Measurements from ENCODE around the gene AACS. TPM values are rescaled to one million over a fixed set of nuclear protein-coding genes. Genes with fewer than 3 reads are reported as not detected.
A peak's percentile ranks its signal among the peaks of the same experiment; 100 is the strongest.

Gene AACS
- total RNA-seq, 6 experiments from 2014 or later: 3.2 to 11.3 (median 4.8) TPM

GRCh38 chr12:125129591-125130255 lies 64.5 kb downstream of the AACS start:
- H3K27ac ChIP-seq: no peak overlapping the region
- intact Hi-C loops (cut with DNase I): no loop called here
- no peak for TF ChIP-seq POLR2A (IDR thresholded peaks at IDR 0.05)
- TF ChIP-seq, protein P1, sequence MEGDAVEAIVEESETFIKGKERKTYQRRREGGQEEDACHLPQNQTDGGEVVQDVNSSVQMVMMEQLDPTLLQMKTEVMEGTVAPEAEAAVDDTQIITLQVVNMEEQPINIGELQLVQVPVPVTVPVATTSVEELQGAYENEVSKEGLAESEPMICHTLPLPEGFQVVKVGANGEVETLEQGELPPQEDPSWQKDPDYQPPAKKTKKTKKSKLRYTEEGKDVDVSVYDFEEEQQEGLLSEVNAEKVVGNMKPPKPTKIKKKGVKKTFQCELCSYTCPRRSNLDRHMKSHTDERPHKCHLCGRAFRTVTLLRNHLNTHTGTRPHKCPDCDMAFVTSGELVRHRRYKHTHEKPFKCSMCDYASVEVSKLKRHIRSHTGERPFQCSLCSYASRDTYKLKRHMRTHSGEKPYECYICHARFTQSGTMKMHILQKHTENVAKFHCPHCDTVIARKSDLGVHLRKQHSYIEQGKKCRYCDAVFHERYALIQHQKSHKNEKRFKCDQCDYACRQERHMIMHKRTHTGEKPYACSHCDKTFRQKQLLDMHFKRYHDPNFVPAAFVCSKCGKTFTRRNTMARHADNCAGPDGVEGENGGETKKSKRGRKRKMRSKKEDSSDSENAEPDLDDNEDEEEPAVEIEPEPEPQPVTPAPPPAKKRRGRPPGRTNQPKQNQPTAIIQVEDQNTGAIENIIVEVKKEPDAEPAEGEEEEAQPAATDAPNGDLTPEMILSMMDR (IDR thresholded peaks at IDR 0.05): no peak
- ATAC-seq: no peak
- 92% methylated on average over 11 of the region's 18 CpGs for WGBS (ENCODE audit: insufficient coverage, low coverage, low lambda C conversion rate, missing lambda C conversion rate)
- no peaks in the 10 kb centered on the region for H3K9me3 ChIP-seq
- no peaks in the 10 kb centered on the region for H3K36me3 ChIP-seq
- no peaks in the 10 kb centered on the region for H3K27me3 ChIP-seq
- no peak overlapping the region for H3K4me3 ChIP-seq
- DNase-seq: no peak
- H3K4me1 ChIP-seq: no peaks in the 10 kb centered on the region

GRCh38 chr12:125131958-125132357 lies 66.7 kb downstream of the AACS start:
- WGBS (ENCODE audit: insufficient coverage, low coverage, low lambda C conversion rate, missing lambda C conversion rate): 76% methylated on average over 8 of the region's 8 CpGs
- DNase-seq: no peak
- Histone ChIP-seq H3K27me3 (no peaks in the 10 kb centered on the region), H3K4me1 (no peaks in the 10 kb centered on the region), H3K9me3 (no peaks in the 10 kb centered on the region), H3K4me3 (no peak overlapping the region), H3K36me3 (no peaks in the 10 kb centered on the region), H3K27ac (no peak overlapping the region)
- no peak for TF ChIP-seq POLR2A (IDR thresholded peaks at IDR 0.05)
- TF ChIP-seq, protein P1 (IDR thresholded peaks at IDR 0.05): no peak
- no peak for ATAC-seq
- intact Hi-C loops (cut with DNase I): no loop called here

DNA sequence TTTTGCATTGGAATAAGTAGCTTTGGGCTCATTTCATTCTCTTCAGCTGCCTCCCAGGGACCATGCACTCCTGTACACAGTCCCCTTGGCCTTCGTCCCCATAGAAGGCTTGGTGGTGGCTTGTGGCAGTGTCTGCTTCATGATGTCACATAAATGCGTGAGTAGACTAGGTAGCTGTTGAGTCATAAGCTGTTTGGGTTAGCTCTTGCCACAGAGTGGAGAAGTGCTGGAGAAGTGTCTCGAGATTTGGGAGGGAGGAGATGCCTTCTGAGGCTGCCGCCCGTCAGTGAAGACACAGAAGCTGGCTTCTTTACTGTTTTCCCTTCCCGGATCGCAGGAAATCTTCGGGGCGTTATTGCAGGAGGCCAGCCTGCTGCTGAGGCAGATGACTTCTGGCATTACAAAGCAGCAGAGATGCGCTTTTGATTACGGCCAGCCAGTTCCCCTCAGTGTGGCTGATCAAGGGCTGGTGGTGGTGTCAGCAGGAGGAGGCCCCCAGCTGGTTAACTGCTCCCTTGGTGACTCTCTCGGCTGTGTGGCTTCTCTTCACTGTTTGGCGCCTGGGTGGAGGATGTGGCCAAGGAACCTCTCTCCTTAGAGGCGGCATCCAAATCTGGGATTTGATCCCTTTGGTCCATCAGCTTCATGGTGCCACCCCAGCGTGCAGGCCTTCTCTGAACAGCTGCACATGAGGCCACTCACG lies 67.6 kb downstream of the AACS start:
- 83% methylated on average over 4 of the region's 16 CpGs for WGBS (ENCODE audit: insufficient coverage, low coverage, low lambda C conversion rate, missing lambda C conversion rate)
- DNase-seq: no peak

DNA sequence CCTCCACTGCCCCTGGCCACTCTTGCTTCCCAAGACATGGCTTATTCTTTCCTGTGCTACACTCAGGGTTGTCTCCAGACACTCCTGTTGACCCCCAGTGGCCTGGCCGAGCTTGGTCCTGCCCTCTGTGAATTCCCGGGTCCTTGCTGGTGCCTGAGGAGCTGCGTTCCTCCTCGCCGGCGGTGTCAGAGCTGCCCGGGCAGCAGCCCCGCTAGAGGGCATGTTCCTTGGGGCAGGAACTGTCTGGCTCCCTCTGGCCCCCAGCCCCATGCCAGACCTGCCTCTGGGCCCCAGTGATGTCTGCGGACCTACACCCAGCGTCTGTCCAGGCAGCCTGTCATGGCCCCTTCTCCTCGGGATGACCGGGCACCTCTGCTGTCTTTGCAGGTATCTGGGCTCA lies 68.4 kb downstream of the AACS start:
- Histone ChIP-seq H3K36me3 (no peaks in the 10 kb centered on the region), H3K4me3 (no peak overlapping the region), H3K27ac (no peak overlapping the region), H3K9me3 (no peaks in the 10 kb centered on the region), H3K27me3 (no peaks in the 10 kb centered on the region), H3K4me1 (no peaks in the 10 kb centered on the region)
- TF ChIP-seq POLR2A (IDR thresholded peaks at IDR 0.05): no peak
- TF ChIP-seq, protein P1 (IDR thresholded peaks at IDR 0.05): no peak
- WGBS (ENCODE audit: insufficient coverage, low coverage, low lambda C conversion rate, missing lambda C conversion rate): no CpG with 5 or more reads among the region's 12 CpGs
- ATAC-seq: peak in 1 of 4 donors; percentile 6
- no peak for DNase-seq
- intact Hi-C loops (cut with DNase I): no loop called here

More for the DNA sequence above, 67.6 kb downstream of the AACS start:
- Histone ChIP-seq H3K9me3 (no peaks in the 10 kb centered on the region), H3K4me1 (no peaks in the 10 kb centered on the region), H3K36me3 (no peaks in the 10 kb centered on the region), H3K4me3 (no peak overlapping the region), H3K27ac (no peak overlapping the region), H3K27me3 (no peaks in the 10 kb centered on the region)
- no peak for ATAC-seq
- intact Hi-C loops (cut with DNase I): no loop called here
- TF ChIP-seq, protein P1 (IDR thresholded peaks at IDR 0.05): no peak

All from right lobe of liver (tissue), 6 donors.